Measurements from ENCODE around the gene DCST1. TPM values are rescaled to one million over a fixed set of nuclear protein-coding genes. Genes with fewer than 3 reads are reported as not detected.

The DCST1 gene
- total RNA-seq, 2 donors from 2014 or later = not detected

GRCh38 chr1:155006601-155007101, 27.0 kb upstream of the DCST1 start:
- no peak for DNase-seq

GRCh38 chr1:155007251-155007828, 26.3 kb upstream of the DCST1 start:
- H3K9ac ChIP-seq (ENCODE audit: extremely low read depth, low read length, poor library complexity, severe bottlenecking) = no peak overlapping the region
- no peak for TF ChIP-seq CTCF (conservative IDR thresholded peaks at IDR 0.05)
- no peak for DNase-seq

More at GRCh38 chr1:155006601-155007101, 27.0 kb upstream of the DCST1 start:
- Histone ChIP-seq H3K27me3 (ENCODE audit: control insufficient read depth, insufficient read depth, low read length, poor library complexity, severe bottlenecking) (no peaks in the 10 kb centered on the region), H3K9me3 (ENCODE audit: control insufficient read depth, low read length) (no peaks in the 10 kb centered on the region), H3K4me1 (ENCODE audit: control insufficient read depth, insufficient read depth, low read length) (peaks cover 9% of the 10 kb centered on the region), H3K27ac (ENCODE audit: low read depth, low read length) (no peak overlapping the region), H3K9ac (ENCODE audit: extremely low read depth, low read length, poor library complexity, severe bottlenecking) (no peak overlapping the region), H3K36me3 (ENCODE audit: control insufficient read depth, insufficient read depth, low read length) (no peaks in the 10 kb centered on the region), H3K4me3 (ENCODE audit: low read length) (no peak overlapping the region)
- H3K27ac Mint-ChIP-seq = no peak overlapping the region
- H3K4me1 Mint-ChIP-seq = peaks cover 19% of the 10 kb centered on the region
- no peak for TF ChIP-seq CTCF (conservative IDR thresholded peaks at IDR 0.05)
- no peaks in the 10 kb centered on the region for H3K36me3 Mint-ChIP-seq (ENCODE audit: low read depth)
- WGBS, 2 experiments (ENCODE audit: insufficient coverage in 1 of 2, insufficient read length in 1 of 2) = 80 to 93% methylated on average over 2 of the region's 2 CpGs
- H3K4me3 Mint-ChIP-seq = no peak overlapping the region
- H3K9me3 Mint-ChIP-seq = no peaks in the 10 kb centered on the region
- H3K27me3 Mint-ChIP-seq (ENCODE audit: insufficient read depth) = no peaks in the 10 kb centered on the region

GRCh38 chr1:155008015-155008941, 25.3 kb upstream of the DCST1 start:
- peaks cover 9% of the 10 kb centered on the region for H3K4me1 ChIP-seq (ENCODE audit: control insufficient read depth, insufficient read depth, low read length)

More at GRCh38 chr1:155007251-155007828, 26.3 kb upstream of the DCST1 start:
- 89% methylated on average over 6 of the region's 6 CpGs; no CpG with 5 or more reads in 1 of the 2 experiments for WGBS, 2 experiments (ENCODE audit: insufficient coverage in 1 of 2, insufficient read length in 1 of 2)
- no peak overlapping the region for H3K27ac Mint-ChIP-seq
- H3K36me3 Mint-ChIP-seq (ENCODE audit: low read depth) = no peaks in the 10 kb centered on the region
- H3K4me1 ChIP-seq (ENCODE audit: control insufficient read depth, insufficient read depth, low read length) = peaks cover 9% of the 10 kb centered on the region
- H3K9me3 ChIP-seq (ENCODE audit: control insufficient read depth, low read length) = no peaks in the 10 kb centered on the region
- peaks cover 20% of the 10 kb centered on the region for H3K4me1 Mint-ChIP-seq
- no peak overlapping the region for H3K4me3 Mint-ChIP-seq
- no peaks in the 10 kb centered on the region for H3K27me3 Mint-ChIP-seq (ENCODE audit: insufficient read depth)
- no peaks in the 10 kb centered on the region for H3K9me3 Mint-ChIP-seq
- H3K36me3 ChIP-seq (ENCODE audit: control insufficient read depth, insufficient read depth, low read length) = no peaks in the 10 kb centered on the region
- no peaks in the 10 kb centered on the region for H3K27me3 ChIP-seq (ENCODE audit: control insufficient read depth, insufficient read depth, low read length, poor library complexity, severe bottlenecking)
- no peak overlapping the region for H3K4me3 ChIP-seq (ENCODE audit: low read length)
- no peak overlapping the region for H3K27ac ChIP-seq (ENCODE audit: low read depth, low read length)

More at GRCh38 chr1:155008015-155008941, 25.3 kb upstream of the DCST1 start:
- Mint-ChIP-seq H3K27me3 (ENCODE audit: insufficient read depth) (no peaks in the 10 kb centered on the region), H3K36me3 (ENCODE audit: low read depth) (peaks cover 5% of the 10 kb centered on the region), H3K9me3 (no peaks in the 10 kb centered on the region), H3K4me3 (no peak overlapping the region), H3K27ac (no peak overlapping the region), H3K4me1 (peaks cover 22% of the 10 kb centered on the region)
- H3K27me3 ChIP-seq (ENCODE audit: control insufficient read depth, insufficient read depth, low read length, poor library complexity, severe bottlenecking) = no peaks in the 10 kb centered on the region
- TF ChIP-seq CTCF (conservative IDR thresholded peaks at IDR 0.05) = no peak
- no peak overlapping the region for H3K4me3 ChIP-seq (ENCODE audit: low read length)
- H3K9ac ChIP-seq (ENCODE audit: extremely low read depth, low read length, poor library complexity, severe bottlenecking) = no peak overlapping the region
- H3K27ac ChIP-seq (ENCODE audit: low read depth, low read length) = no peak overlapping the region
- no peak for DNase-seq
- WGBS, 2 experiments (ENCODE audit: insufficient coverage in 1 of 2, insufficient read length in 1 of 2) = 90 to 93% methylated on average over 3 to 14 of the region's 16 CpGs
- no peaks in the 10 kb centered on the region for H3K36me3 ChIP-seq (ENCODE audit: control insufficient read depth, insufficient read depth, low read length)
- H3K9me3 ChIP-seq (ENCODE audit: control insufficient read depth, low read length) = no peaks in the 10 kb centered on the region

Measured in endodermal cell (in vitro differentiated cells).